ENCODE measurements around the gene PSME3. TPM values are rescaled to one million over a fixed set of nuclear protein-coding genes. Genes with fewer than 3 reads are reported as not detected.
"Not testable (repeated sequence)": the region's sequence is repeated elsewhere in the genome, so short reads cannot be mapped to it uniquely, and the experiment has no call there.

PSME3 gene
- total RNA-seq, 2 donors from 2014 or later = 41.2 to 51.6 TPM

GRCh38 chr17:42873315-42873714 is 40.1 kb downstream of the PSME3 start:
- intact Hi-C loops (cut with DNase I) = no loop called here
- Histone ChIP-seq H3K27me3 (no peaks in the 10 kb centered on the region), H3K27ac (no peak overlapping the region), H3K4me3 (no peak overlapping the region), H3K4me1 (no peaks in the 10 kb centered on the region), H3K36me3 (replicated peaks in 1 of 2; ENCODE audit: insufficient read depth in 1 of 2, low read depth in 2 of 2) (no peaks in the 10 kb centered on the region), H3K9me3 (no peaks in the 10 kb centered on the region)
- ATAC-seq (no peak), DNase-seq (no peak)
- no peak for TF ChIP-seq POLR2A (IDR thresholded peaks at IDR 0.05)
- no peak for TF ChIP-seq CTCF (IDR thresholded peaks at IDR 0.05)
- WGBS, 2 donors = 91 to 92% methylated on average over 6 of the region's 6 CpGs

GRCh38 chr17:42873932-42874695 is 40.9 kb downstream of the PSME3 start:
- intact Hi-C loops (cut with DNase I); ATAC-seq; H3K27ac ChIP-seq; H3K9me3 ChIP-seq; DNase-seq; H3K4me1 ChIP-seq; H3K4me3 ChIP-seq; H3K36me3 ChIP-seq (replicated peaks in 1 of 2; ENCODE audit: insufficient read depth in 1 of 2, low read depth in 2 of 2); H3K27me3 ChIP-seq: not testable (repeated sequence)
- WGBS, 2 donors = 90 to 91% methylated on average over 5 to 6 of the region's 12 CpGs

GRCh38 chr17:42877037-42877436 is 43.8 kb downstream of the PSME3 start:
- no peak for TF ChIP-seq POLR2A (IDR thresholded peaks at IDR 0.05)
- TF ChIP-seq CTCF (IDR thresholded peaks at IDR 0.05) = no peak
- no peak overlapping the region for H3K4me3 ChIP-seq
- intact Hi-C loops (cut with DNase I) = no loop called here
- no peak for ATAC-seq
- no peak overlapping the region for H3K27ac ChIP-seq
- 97 to 99% methylated on average over 9 to 10 of the region's 10 CpGs for WGBS, 2 donors
- H3K27me3 ChIP-seq = no peaks in the 10 kb centered on the region
- no peak for DNase-seq
- no peaks in the 10 kb centered on the region for H3K4me1 ChIP-seq
- H3K9me3 ChIP-seq = no peaks in the 10 kb centered on the region
- no peaks in the 10 kb centered on the region for H3K36me3 ChIP-seq (replicated peaks in 1 of 2; ENCODE audit: insufficient read depth in 1 of 2, low read depth in 2 of 2)

GRCh38 chr17:42878123-42878880 is 45.1 kb downstream of the PSME3 start:
- Histone ChIP-seq H3K4me3 (no peak overlapping the region), H3K9me3 (no peaks in the 10 kb centered on the region), H3K27me3 (no peaks in the 10 kb centered on the region), H3K36me3 (replicated peaks in 1 of 2; ENCODE audit: insufficient read depth in 1 of 2, low read depth in 2 of 2) (no peaks in the 10 kb centered on the region), H3K27ac (peak overlapping the region in 1 of 4 donors; percentile 26), H3K4me1 (no peaks in the 10 kb centered on the region)
- intact Hi-C loops (cut with DNase I) = no loop called here
- 40 to 44% methylated on average over 11 to 13 of the region's 13 CpGs for WGBS, 2 donors
- TF ChIP-seq POLR2A (IDR thresholded peaks at IDR 0.05) (no peak), CTCF (IDR thresholded peaks at IDR 0.05) (peak in 1 of 7 experiments; percentile 8)
- ATAC-seq (peak; percentile 54), DNase-seq (peak; percentile 29 to 86 (median 54))

- WGBS, 2 donors = 82% methylated on average over 6 to 8 of the region's 8 CpGs
- TF ChIP-seq POLR2A (IDR thresholded peaks at IDR 0.05) = no peak
- no peak for TF ChIP-seq CTCF (IDR thresholded peaks at IDR 0.05)
- Histone ChIP-seq H3K36me3 (replicated peaks in 1 of 2; ENCODE audit: insufficient read depth in 1 of 2, low read depth in 2 of 2) (no peaks in the 10 kb centered on the region), H3K27ac (peak overlapping the region in 1 of 4 donors; percentile 26), H3K4me3 (no peak overlapping the region), H3K9me3 (no peaks in the 10 kb centered on the region), H3K27me3 (no peaks in the 10 kb centered on the region), H3K4me1 (no peaks in the 10 kb centered on the region)
- DNase-seq = no peak
- intact Hi-C loops (cut with DNase I) = no loop called here
- ATAC-seq = no peak
Measured at GRCh38 chr17:42878924-42879595, 45.9 kb downstream of the PSME3 start.

Data from body of pancreas (tissue), 4 donors.